MCF 10A (cell line): ENCODE results near the gene KRT4. TPM values are rescaled to one million over a fixed set of nuclear protein-coding genes. Genes with fewer than 3 reads are reported as not detected.

Source experiments
- BruUV-seq: library from RNA; stranded (reverse); fragments of 400-500 nt; replicated peaks from 2 replicates; lab custom pipeline; 2021; lab: Mats Ljungman, UMichigan
- CTCF ChIA-PET: fragments of 300-600 bp; sonication (Branson Sonifier 250); formaldehyde crosslinking; extraction: SDS; loops from one replicate; lab custom pipeline; 2021; ENCODE audit warnings: antibody characterized with exemption, inconsistent platforms; lab: Yijun Ruan, JAX
- POLR2A ChIA-PET: fragments of 300-600, 350-650 bp; sonication (Branson Sonifier 250); formaldehyde crosslinking; extraction: SDS; loops from one replicate; lab custom pipeline; 2020; ENCODE audit warnings: antibody characterized with exemption, inconsistent platforms; lab: Yijun Ruan, JAX
- DNase-seq: peaks from one replicate; pipeline ENCODE4 v3.0.0-alpha.2; 2018; ENCODE audit not compliant: unreplicated experiment
- H3K27ac Mint-ChIP-seq: one replicate; pipeline ENCODE4 v1.8.0; 2022; ENCODE audit warnings: mild to moderate bottlenecking, low read depth, mixed read lengths; ENCODE audit not compliant: unreplicated experiment
- H3K27me3 Mint-ChIP-seq: one replicate; pipeline ENCODE4 v1.8.0; 2022; ENCODE audit warnings: mixed read lengths; ENCODE audit not compliant: insufficient read depth, unreplicated experiment
- H3K36me3 Mint-ChIP-seq: one replicate; pipeline ENCODE4 v1.8.0; 2022; ENCODE audit warnings: mild to moderate bottlenecking, moderate library complexity, mixed read lengths; ENCODE audit not compliant: insufficient read depth, unreplicated experiment
- H3K4me1 Mint-ChIP-seq: one replicate; pipeline ENCODE4 v1.8.0; 2022; ENCODE audit warnings: mixed read lengths; ENCODE audit not compliant: insufficient read depth, unreplicated experiment
- H3K4me3 Mint-ChIP-seq: one replicate; pipeline ENCODE4 v1.8.0; 2022; ENCODE audit warnings: mild to moderate bottlenecking, moderate library complexity, mixed read lengths; ENCODE audit not compliant: unreplicated experiment
- H3K9me3 Mint-ChIP-seq: one replicate; pipeline ENCODE4 v1.8.0; 2022; ENCODE audit warnings: mixed read lengths; ENCODE audit not compliant: unreplicated experiment
- CTCF ChIP-seq: fragments of 200-600 bp; IDR thresholded peaks from one replicate; pipeline ENCODE4 v1.8.0; 2022; ENCODE audit warnings: antibody characterized with exemption, mild to moderate bottlenecking; ENCODE audit not compliant: unreplicated experiment
- intact Hi-C: fragments of 100-400 bp; cut with micrococcal nuclease; formaldehyde crosslinking; loops from 2 replicates; pipeline ENCODE4 v1.14.1; 2022
- total RNA-seq: library from RNA; stranded (reverse); gene quantifications from 2 replicates; pipeline ENCODE4 v1.2.3, GENCODE V29; 2022

The KRT4 gene
- total RNA-seq, 1 experiment from 2014 or later: not detected

GRCh38 chr12:52768479-52769200 is 45.3 kb downstream of the KRT4 start:
- no peaks in the 10 kb centered on the region for H3K4me1 Mint-ChIP-seq
- H3K9me3 Mint-ChIP-seq: no peaks in the 10 kb centered on the region
- peaks cover 45% of the 10 kb centered on the region for H3K27me3 Mint-ChIP-seq
- no peak for DNase-seq
- intact Hi-C loops: no loop called here
- H3K36me3 Mint-ChIP-seq: no peaks in the 10 kb centered on the region
- H3K4me3 Mint-ChIP-seq: no peak overlapping the region
- H3K27ac Mint-ChIP-seq: no peak overlapping the region
- no TSS peak for BruUV-seq
- ChIA-PET CTCF (no interaction called here), POLR2A (no interaction called here)
- no peak for TF ChIP-seq CTCF

GRCh38 chr12:52767427-52767826 is 46.5 kb downstream of the KRT4 start:
- ChIA-PET CTCF (no interaction called here), POLR2A (no interaction called here)
- BruUV-seq: no TSS peak
- no peak for TF ChIP-seq CTCF
- Mint-ChIP-seq H3K4me1 (no peaks in the 10 kb centered on the region), H3K4me3 (no peak overlapping the region), H3K9me3 (no peaks in the 10 kb centered on the region), H3K36me3 (no peaks in the 10 kb centered on the region), H3K27ac (no peak overlapping the region), H3K27me3 (peaks cover 45% of the 10 kb centered on the region)
- intact Hi-C loops: no loop called here
- DNase-seq: no peak

GRCh38 chr12:52767020-52767379 is 46.9 kb downstream of the KRT4 start:
- Mint-ChIP-seq H3K27ac (no peak overlapping the region), H3K27me3 (peaks cover 43% of the 10 kb centered on the region), H3K4me3 (no peak overlapping the region), H3K4me1 (no peaks in the 10 kb centered on the region), H3K36me3 (no peaks in the 10 kb centered on the region), H3K9me3 (no peaks in the 10 kb centered on the region)
- DNase-seq: no peak
- TF ChIP-seq CTCF: no peak
- ChIA-PET CTCF (no interaction called here), POLR2A (no interaction called here)
- intact Hi-C loops: no loop called here
- BruUV-seq: no TSS peak

GRCh38 chr12:52766351-52767019 is 47.4 kb downstream of the KRT4 start:
- POLR2A ChIA-PET: interaction anchor here (0.6 kb wide), 1 partner anchor 186 kb away, joined by 3 read pairs; no protein-coding TSS in a partner anchor
- Mint-ChIP-seq H3K27me3 (peaks cover 38% of the 10 kb centered on the region), H3K27ac (no peak overlapping the region), H3K4me3 (no peak overlapping the region), H3K36me3 (no peaks in the 10 kb centered on the region), H3K4me1 (no peaks in the 10 kb centered on the region), H3K9me3 (no peaks in the 10 kb centered on the region)
- no peak for DNase-seq
- intact Hi-C loops: no loop called here
- CTCF ChIA-PET: no interaction called here
- BruUV-seq: no TSS peak
- no peak for TF ChIP-seq CTCF
